Esophagus squamous epithelium (tissue), 5 donors: ENCODE data around the gene OVCH1. TPM values are rescaled to one million over a fixed set of nuclear protein-coding genes. Genes with fewer than 3 reads are reported as not detected.

ENCODE experiments used
- DNase-seq: peaks from one replicate; lab custom pipeline; 2025; lab: John Stamatoyannopoulos, UW
- H3K27ac ChIP-seq, 4 donors: fragments of 200-600 bp; sonication (generic); one replicate each; pipeline ENCODE4 v1.5.1; 2016 to 2019; ENCODE audit warnings: mild to moderate bottlenecking in 1 of 4
- H3K27me3 ChIP-seq, 4 donors: fragments of 200-600 bp; sonication (generic); 1 replicate in 3 of 4; 2 replicates in 1 of 4; pipeline versions ENCODE4 v1.5.1 to v1.6.0; 2017 to 2021; ENCODE audit warnings: antibody characterized with exemption in 1 of 4
- H3K36me3 ChIP-seq, 3 donors: fragments of 200-600 bp; sonication (generic); one replicate each; pipeline ENCODE4 v1.5.1; 2016 to 2019
- H3K4me1 ChIP-seq, 3 donors: fragments of 200-600 bp; sonication (generic); one replicate each; pipeline ENCODE4 v1.5.1; 2017 to 2019
- H3K4me3 ChIP-seq, 4 donors: fragments of 200-600 bp; sonication (generic); 1 replicate in 3 of 4; 2 replicates in 1 of 4; pipeline ENCODE4 v1.5.1; 2016 to 2019; ENCODE audit warnings: mild to moderate bottlenecking in 2 of 4, moderate library complexity in 1 of 4
- H3K9me3 ChIP-seq, 3 donors: fragments of 200-600 bp; sonication (generic); one replicate each; pipeline ENCODE4 v1.5.1; 2016 to 2019
- POLR2A ChIP-seq, 4 donors: fragments of 450-650 bp; IDR thresholded peaks; one replicate each; pipeline ENCODE4 v1.6.1; 2017; ENCODE audit warnings: antibody characterized with exemption in 4 of 4, mild to moderate bottlenecking in 4 of 4, moderate library complexity in 3 of 4
- WGBS, 2 donors: methylation state at CpG; one replicate each; pipeline ENCODE4 v1.1.5; 2018; 5-methylcytosine and 5-hydroxymethylcytosine counted together
- intact Hi-C: fragments of 100-400 bp; cut with DNase I; formaldehyde crosslinking; loops from one replicate; pipeline ENCODE4 v1.15.0; 2022
- total RNA-seq, 4 donors: library from RNA; depleted of rRNA; stranded (reverse); fragments of >200 nt; gene quantifications; one replicate each; pipeline ENCODE4 v1.1.0, GENCODE V29; 2016
- TF ChIP-seq, protein P1 (sequence below), 6 experiments: fragments of 450-650 bp in 4 of 6; fragments of 200-600 bp in 2 of 6; sonication (generic) in 2 of 6; IDR thresholded peaks; one replicate each; pipeline ENCODE4 v1.5.1; 2016 to 2019; ENCODE audit warnings: antibody characterized with exemption in 6 of 6, mild to moderate bottlenecking in 4 of 6, moderate library complexity in 4 of 6
- donor health status: DM: yes; HTN: yes; CAD: no.

Gene OVCH1
- total RNA-seq, 4 donors from 2014 or later, result 0.38 TPM; not detected in 3

DNA sequence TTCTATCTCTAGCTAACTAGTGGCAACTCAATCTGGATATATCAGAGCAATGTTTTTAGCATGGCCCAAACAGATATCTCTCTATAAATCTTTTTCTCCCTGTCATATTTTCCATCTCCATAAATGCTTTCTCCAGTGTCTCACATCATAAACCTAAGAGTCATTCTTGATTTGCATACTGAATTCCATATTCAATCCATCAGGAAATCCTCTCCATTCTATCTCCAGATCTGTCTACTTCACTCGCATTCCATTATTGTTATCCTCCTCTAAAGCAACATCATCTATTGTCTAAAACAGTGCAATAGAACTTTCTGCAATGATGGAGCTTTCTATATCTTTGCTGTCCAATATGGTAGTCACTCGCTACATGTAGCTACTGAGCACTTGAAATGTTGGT is 71.0 kb downstream of the OVCH1 start:
- no peak for TF ChIP-seq POLR2A (IDR thresholded peaks at IDR 0.05)
- TF ChIP-seq, protein P1, sequence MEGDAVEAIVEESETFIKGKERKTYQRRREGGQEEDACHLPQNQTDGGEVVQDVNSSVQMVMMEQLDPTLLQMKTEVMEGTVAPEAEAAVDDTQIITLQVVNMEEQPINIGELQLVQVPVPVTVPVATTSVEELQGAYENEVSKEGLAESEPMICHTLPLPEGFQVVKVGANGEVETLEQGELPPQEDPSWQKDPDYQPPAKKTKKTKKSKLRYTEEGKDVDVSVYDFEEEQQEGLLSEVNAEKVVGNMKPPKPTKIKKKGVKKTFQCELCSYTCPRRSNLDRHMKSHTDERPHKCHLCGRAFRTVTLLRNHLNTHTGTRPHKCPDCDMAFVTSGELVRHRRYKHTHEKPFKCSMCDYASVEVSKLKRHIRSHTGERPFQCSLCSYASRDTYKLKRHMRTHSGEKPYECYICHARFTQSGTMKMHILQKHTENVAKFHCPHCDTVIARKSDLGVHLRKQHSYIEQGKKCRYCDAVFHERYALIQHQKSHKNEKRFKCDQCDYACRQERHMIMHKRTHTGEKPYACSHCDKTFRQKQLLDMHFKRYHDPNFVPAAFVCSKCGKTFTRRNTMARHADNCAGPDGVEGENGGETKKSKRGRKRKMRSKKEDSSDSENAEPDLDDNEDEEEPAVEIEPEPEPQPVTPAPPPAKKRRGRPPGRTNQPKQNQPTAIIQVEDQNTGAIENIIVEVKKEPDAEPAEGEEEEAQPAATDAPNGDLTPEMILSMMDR (IDR thresholded peaks at IDR 0.05), result no peak
- Histone ChIP-seq H3K27me3 (no peaks in the 10 kb centered on the region), H3K4me1 (peaks cover 0 to 4% (median 0%) of the 10 kb centered on the region in 3 donors), H3K36me3 (no peaks in the 10 kb centered on the region), H3K9me3 (no peaks in the 10 kb centered on the region), H3K4me3 (no peak overlapping the region), H3K27ac (no peak overlapping the region)
- intact Hi-C loops, result no loop called here
- no peak for DNase-seq
- 89 to 97% methylated on average over 2 of the region's 2 CpGs for WGBS, 2 donors

DNA sequence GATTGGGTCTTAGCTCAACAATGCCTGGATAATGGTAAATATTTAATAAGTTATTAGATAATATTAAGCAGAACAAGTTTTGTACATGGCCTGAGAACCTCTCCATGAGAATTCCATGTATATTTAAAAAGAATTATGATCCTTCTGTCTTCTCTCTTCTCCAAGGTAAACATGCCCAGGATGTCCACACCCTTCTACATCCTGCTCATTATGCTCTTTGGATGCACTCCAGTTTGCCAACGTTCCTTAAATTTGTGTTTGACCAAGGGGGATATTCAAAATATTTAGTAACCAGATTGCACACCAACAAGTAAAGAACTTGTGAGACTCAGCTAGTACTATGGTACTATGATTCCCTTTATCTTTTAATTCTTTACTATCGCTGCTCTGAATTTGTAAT is 71.8 kb downstream of the OVCH1 start:
- no peaks in the 10 kb centered on the region for H3K36me3 ChIP-seq
- DNase-seq, result no peak
- no peak overlapping the region for H3K4me3 ChIP-seq
- TF ChIP-seq POLR2A (IDR thresholded peaks at IDR 0.05), result no peak
- TF ChIP-seq, protein P1 (IDR thresholded peaks at IDR 0.05), result no peak
- H3K27me3 ChIP-seq, result no peaks in the 10 kb centered on the region
- H3K9me3 ChIP-seq, result no peaks in the 10 kb centered on the region
- WGBS, 2 donors, result 25 to 35% methylated on average over 2 of the region's 2 CpGs
- intact Hi-C loops, result no loop called here
- H3K27ac ChIP-seq, result no peak overlapping the region
- peaks cover 0 to 4% (median 0%) of the 10 kb centered on the region in 3 donors for H3K4me1 ChIP-seq

DNA sequence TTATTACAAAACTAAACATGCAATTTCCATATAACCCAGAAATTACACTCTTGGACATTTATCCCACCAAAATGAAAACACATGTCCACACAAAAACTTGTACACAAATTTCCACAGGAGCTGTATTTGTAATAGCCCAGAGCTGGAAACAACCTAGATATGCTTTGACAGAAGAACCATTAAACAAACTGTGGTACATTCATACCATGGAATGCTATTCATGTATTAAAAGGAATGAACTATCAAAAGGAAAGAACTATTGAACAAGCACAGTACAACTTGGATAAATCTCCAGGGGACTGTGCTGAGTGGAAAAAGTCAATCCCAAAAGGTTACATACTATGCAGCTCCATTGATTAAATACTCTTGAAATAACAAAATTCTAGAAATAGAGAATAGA is 80.7 kb downstream of the OVCH1 start:
- TF ChIP-seq POLR2A (IDR thresholded peaks at IDR 0.05), result no peak
- TF ChIP-seq, protein P1 (IDR thresholded peaks at IDR 0.05), result no peak
- no peak overlapping the region for H3K4me3 ChIP-seq
- intact Hi-C loops, result no loop called here
- no peaks in the 10 kb centered on the region for H3K36me3 ChIP-seq
- H3K27ac ChIP-seq, result no peak overlapping the region
- H3K9me3 ChIP-seq, result no peaks in the 10 kb centered on the region
- no peak for DNase-seq
- H3K27me3 ChIP-seq, result no peaks in the 10 kb centered on the region
- H3K4me1 ChIP-seq, result no peaks in the 10 kb centered on the region

DNA sequence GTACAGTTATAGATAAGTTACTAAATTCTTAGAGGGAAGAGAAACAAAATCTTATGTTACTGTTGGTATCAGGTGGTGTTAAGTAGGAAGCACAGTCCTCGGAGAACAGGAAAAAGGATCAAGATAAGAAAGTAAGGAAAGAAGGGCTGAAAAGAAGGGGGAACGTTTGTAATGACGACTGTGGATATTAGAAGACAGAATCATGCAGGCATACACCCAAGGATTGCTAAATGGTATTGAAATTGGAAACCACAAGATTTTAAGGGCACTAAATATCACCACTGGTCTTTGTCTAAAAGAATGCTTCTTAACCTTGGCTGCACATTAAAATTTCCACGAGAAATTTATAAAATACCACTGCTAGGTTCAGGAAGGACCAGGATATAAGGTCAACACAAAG is 82.4 kb downstream of the OVCH1 start:
- Histone ChIP-seq H3K36me3 (no peaks in the 10 kb centered on the region), H3K27ac (no peak overlapping the region), H3K27me3 (no peaks in the 10 kb centered on the region), H3K9me3 (no peaks in the 10 kb centered on the region), H3K4me1 (no peaks in the 10 kb centered on the region), H3K4me3 (no peak overlapping the region)
- 49 to 59% methylated on average over 4 of the region's 4 CpGs for WGBS, 2 donors
- no peak for DNase-seq
- TF ChIP-seq, protein P1 (IDR thresholded peaks at IDR 0.05), result no peak
- TF ChIP-seq POLR2A (IDR thresholded peaks at IDR 0.05), result no peak
- intact Hi-C loops, result no loop called here

DNA sequence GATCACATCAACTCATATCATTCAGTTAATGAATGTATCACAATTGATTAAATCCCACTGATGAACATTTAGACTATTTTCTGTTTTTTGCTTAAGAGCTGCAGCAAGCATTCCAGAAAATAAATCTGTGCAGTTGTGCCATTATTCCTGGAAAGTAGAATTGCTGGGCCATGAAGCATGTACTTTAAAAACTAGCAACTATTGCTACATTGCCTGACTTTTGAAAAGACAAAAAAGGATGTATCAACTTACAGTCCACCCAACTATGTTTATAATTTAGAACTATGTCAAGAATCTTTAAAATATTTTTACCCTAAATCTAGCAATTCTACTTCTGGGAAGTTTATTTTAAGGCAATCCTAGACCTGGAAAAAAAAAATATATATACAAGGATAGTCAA is 83.1 kb downstream of the OVCH1 start:
- no peak overlapping the region for H3K27ac ChIP-seq
- no peak for DNase-seq
- no peaks in the 10 kb centered on the region for H3K36me3 ChIP-seq
- no peaks in the 10 kb centered on the region for H3K4me1 ChIP-seq
- TF ChIP-seq, protein P1 (IDR thresholded peaks at IDR 0.05), result no peak
- no peak for TF ChIP-seq POLR2A (IDR thresholded peaks at IDR 0.05)
- H3K27me3 ChIP-seq, result no peaks in the 10 kb centered on the region
- no peak overlapping the region for H3K4me3 ChIP-seq
- H3K9me3 ChIP-seq, result no peaks in the 10 kb centered on the region
- intact Hi-C loops, result no loop called here
